ENCODE measurements around the gene BARX2.
A peak's percentile ranks its signal among the peaks of the same experiment; 100 is the strongest.

Gene BARX2

GRCh38 chr11:129354691-129355090 lies 21.0 kb upstream of the BARX2 start:
- Histone ChIP-seq H3K36me3 (ENCODE audit: control insufficient read depth, insufficient read depth, low read length) (no peaks in the 10 kb centered on the region), H3K4me1 (ENCODE audit: control insufficient read depth, insufficient read depth, low read length, poor library complexity, severe bottlenecking) (no peaks in the 10 kb centered on the region), H3K27ac (ENCODE audit: low read depth, low read length, severe bottlenecking) (no peak overlapping the region), H3K9me3 (ENCODE audit: control insufficient read depth, low read length) (no peaks in the 10 kb centered on the region), H3K4me3 (ENCODE audit: extremely low read depth, insufficient read depth, low read length, poor library complexity, severe bottlenecking) (no peak overlapping the region)
- 81 to 86% methylated on average over 3 to 4 of the region's 4 CpGs for WGBS, 2 experiments (ENCODE audit: insufficient coverage in 2 of 2)

- Histone ChIP-seq H3K27ac (ENCODE audit: low read depth, low read length, severe bottlenecking) (no peak overlapping the region), H3K36me3 (ENCODE audit: control insufficient read depth, insufficient read depth, low read length) (no peaks in the 10 kb centered on the region), H3K9me3 (ENCODE audit: control insufficient read depth, low read length) (no peaks in the 10 kb centered on the region), H3K4me1 (ENCODE audit: control insufficient read depth, insufficient read depth, low read length, poor library complexity, severe bottlenecking) (no peaks in the 10 kb centered on the region), H3K4me3 (ENCODE audit: extremely low read depth, insufficient read depth, low read length, poor library complexity, severe bottlenecking) (no peak overlapping the region)
- no CpG with 5 or more reads among the region's 2 CpGs for WGBS, 2 experiments (ENCODE audit: insufficient coverage in 2 of 2)
These were observed 15.9 kb upstream of the BARX2 start for GRCh38 chr11:129359748-129360147.

GRCh38 chr11:129364143-129364654 lies 11.4 kb upstream of the BARX2 start:
- WGBS, 2 experiments (ENCODE audit: insufficient coverage in 2 of 2), result 4% methylated on average over 10 to 12 of the region's 19 CpGs
- no peaks in the 10 kb centered on the region for H3K9me3 ChIP-seq (ENCODE audit: control insufficient read depth, low read length)
- no peak overlapping the region for H3K4me3 ChIP-seq (ENCODE audit: extremely low read depth, insufficient read depth, low read length, poor library complexity, severe bottlenecking)
- H3K36me3 ChIP-seq (ENCODE audit: control insufficient read depth, insufficient read depth, low read length), result no peaks in the 10 kb centered on the region
- H3K4me1 ChIP-seq (ENCODE audit: control insufficient read depth, insufficient read depth, low read length, poor library complexity, severe bottlenecking), result no peaks in the 10 kb centered on the region
- no peak overlapping the region for H3K27ac ChIP-seq (ENCODE audit: low read depth, low read length, severe bottlenecking)

- Histone ChIP-seq H3K9me3 (ENCODE audit: control insufficient read depth, low read length) (no peaks in the 10 kb centered on the region), H3K4me1 (ENCODE audit: control insufficient read depth, insufficient read depth, low read length, poor library complexity, severe bottlenecking) (no peaks in the 10 kb centered on the region), H3K27ac (ENCODE audit: low read depth, low read length, severe bottlenecking) (no peak overlapping the region), H3K36me3 (ENCODE audit: control insufficient read depth, insufficient read depth, low read length) (no peaks in the 10 kb centered on the region), H3K4me3 (ENCODE audit: extremely low read depth, insufficient read depth, low read length, poor library complexity, severe bottlenecking) (no peak overlapping the region)
- no CpG with 5 or more reads among the region's 1 CpG for WGBS, 2 experiments (ENCODE audit: insufficient coverage in 2 of 2)
These were observed 9.8 kb upstream of the BARX2 start for GRCh38 chr11:129365816-129366215.

GRCh38 chr11:129366737-129367597 lies 8.7 kb upstream of the BARX2 start:
- H3K4me1 ChIP-seq (ENCODE audit: control insufficient read depth, insufficient read depth, low read length, poor library complexity, severe bottlenecking), result no peaks in the 10 kb centered on the region
- H3K27ac ChIP-seq (ENCODE audit: low read depth, low read length, severe bottlenecking), result no peak overlapping the region
- no peak overlapping the region for H3K4me3 ChIP-seq (ENCODE audit: extremely low read depth, insufficient read depth, low read length, poor library complexity, severe bottlenecking)
- no peaks in the 10 kb centered on the region for H3K36me3 ChIP-seq (ENCODE audit: control insufficient read depth, insufficient read depth, low read length)
- no peaks in the 10 kb centered on the region for H3K9me3 ChIP-seq (ENCODE audit: control insufficient read depth, low read length)
- 86 to 96% methylated on average over 6 of the region's 13 CpGs for WGBS, 2 experiments (ENCODE audit: insufficient coverage in 2 of 2)

- 46 to 48% methylated on average over 3 to 4 of the region's 4 CpGs for WGBS, 2 experiments (ENCODE audit: insufficient coverage in 2 of 2)
- Histone ChIP-seq H3K4me1 (ENCODE audit: control insufficient read depth, insufficient read depth, low read length, poor library complexity, severe bottlenecking) (peaks cover 3% of the 10 kb centered on the region), H3K4me3 (ENCODE audit: extremely low read depth, insufficient read depth, low read length, poor library complexity, severe bottlenecking) (no peak overlapping the region)
These were observed 6.6 kb upstream of the BARX2 start for GRCh38 chr11:129368889-129369672.

GRCh38 chr11:129370715-129371114 lies 4.9 kb upstream of the BARX2 start:
- WGBS, 2 experiments (ENCODE audit: insufficient coverage in 2 of 2), result no CpG with 5 or more reads among the region's 3 CpGs
- no peak overlapping the region for H3K4me3 ChIP-seq (ENCODE audit: extremely low read depth, insufficient read depth, low read length, poor library complexity, severe bottlenecking)
- no peaks in the 10 kb centered on the region for H3K36me3 ChIP-seq (ENCODE audit: control insufficient read depth, insufficient read depth, low read length)
- H3K27ac ChIP-seq (ENCODE audit: low read depth, low read length, severe bottlenecking), result no peak overlapping the region
- H3K9me3 ChIP-seq (ENCODE audit: control insufficient read depth, low read length), result no peaks in the 10 kb centered on the region
- H3K4me1 ChIP-seq (ENCODE audit: control insufficient read depth, insufficient read depth, low read length, poor library complexity, severe bottlenecking), result peaks cover 3% of the 10 kb centered on the region

More at GRCh38 chr11:129368889-129369672, 6.6 kb upstream of the BARX2 start:
- H3K36me3 ChIP-seq (ENCODE audit: control insufficient read depth, insufficient read depth, low read length), result no peaks in the 10 kb centered on the region
- no peak overlapping the region for H3K27ac ChIP-seq (ENCODE audit: low read depth, low read length, severe bottlenecking)
- H3K9me3 ChIP-seq (ENCODE audit: control insufficient read depth, low read length), result no peaks in the 10 kb centered on the region

GRCh38 chr11:129372609-129373488 lies 2.8 kb upstream of the BARX2 start:
- H3K9me3 ChIP-seq (ENCODE audit: control insufficient read depth, low read length), result no peaks in the 10 kb centered on the region
- peak overlapping the region; percentile 15 for H3K4me3 ChIP-seq (ENCODE audit: extremely low read depth, insufficient read depth, low read length, poor library complexity, severe bottlenecking)
- 1 to 2% methylated on average over 58 to 67 of the region's 77 CpGs for WGBS, 2 experiments (ENCODE audit: insufficient coverage in 2 of 2)
- peaks cover 3% of the 10 kb centered on the region for H3K4me1 ChIP-seq (ENCODE audit: control insufficient read depth, insufficient read depth, low read length, poor library complexity, severe bottlenecking)
- no peak overlapping the region for H3K27ac ChIP-seq (ENCODE audit: low read depth, low read length, severe bottlenecking)
- no peaks in the 10 kb centered on the region for H3K36me3 ChIP-seq (ENCODE audit: control insufficient read depth, insufficient read depth, low read length)

- no peak overlapping the region for H3K27ac ChIP-seq (ENCODE audit: low read depth, low read length, severe bottlenecking)
- whole genome bisulfite sequencing, 2 experiments (ENCODE audit: insufficient coverage in 2 of 2), result 3 to 4% methylated on average over 14 to 20 of the region's 24 CpGs
- no peaks in the 10 kb centered on the region for H3K9me3 ChIP-seq (ENCODE audit: control insufficient read depth, low read length)
- peak overlapping the region; percentile 36 for H3K4me3 ChIP-seq (ENCODE audit: extremely low read depth, insufficient read depth, low read length, poor library complexity, severe bottlenecking)
- no peaks in the 10 kb centered on the region for H3K36me3 ChIP-seq (ENCODE audit: control insufficient read depth, insufficient read depth, low read length)
- peaks cover 3% of the 10 kb centered on the region for H3K4me1 ChIP-seq (ENCODE audit: control insufficient read depth, insufficient read depth, low read length, poor library complexity, severe bottlenecking)
These were observed 2.1 kb upstream of the BARX2 start for GRCh38 chr11:129373489-129373953.
